ENCODE results near the gene NRXN3. TPM values are rescaled to one million over a fixed set of nuclear protein-coding genes. Genes with fewer than 3 reads are reported as not detected.

Gene NRXN3
- total RNA-seq, 1 donor from 2014 or later = 18.0 TPM

GRCh38 chr14:78933948-78934524 lies 763.9 kb downstream of the NRXN3 start:
- peaks cover 1% of the 10 kb centered on the region for H3K36me3 Mint-ChIP-seq (ENCODE audit: low read depth, unreplicated experiment)
- DNase-seq (ENCODE audit: low read depth) (peak; percentile 14), FAIRE-seq (no peak)
- no peak overlapping the region for H3K27ac Mint-ChIP-seq (ENCODE audit: unreplicated experiment)
- H3K4me1 ChIP-seq (ENCODE audit: insufficient read depth, low read length) = no peaks in the 10 kb centered on the region
- H3K79me2 ChIP-seq (ENCODE audit: insufficient read depth, low read length) = no peaks in the 10 kb centered on the region
- H3K27me3 Mint-ChIP-seq (ENCODE audit: low read depth, unreplicated experiment) = no peaks in the 10 kb centered on the region
- H4K20me1 ChIP-seq (ENCODE audit: insufficient read depth, low read length) = no peaks in the 10 kb centered on the region
- no peaks in the 10 kb centered on the region for H3K27me3 ChIP-seq (ENCODE audit: insufficient read depth, low read length)
- TF ChIP-seq EZH2 (IDR thresholded peaks at IDR 0.05; ENCODE audit: insufficient read depth, low read length) = no peak
- peak; percentile 61 for TF ChIP-seq CTCF (IDR thresholded peaks at IDR 0.05; ENCODE audit: insufficient read depth, low read depth, low read length)
- H3K4me2 ChIP-seq (ENCODE audit: low read length) = no peak overlapping the region
- no peaks in the 10 kb centered on the region for H3K36me3 ChIP-seq (ENCODE audit: insufficient read depth, low read length)
- H3K9me3 ChIP-seq (ENCODE audit: insufficient read depth, low read depth, low read length) = no peaks in the 10 kb centered on the region
- no peak overlapping the region for H3K27ac ChIP-seq (ENCODE audit: low read depth, low read length)
- no peak overlapping the region for H3K9ac ChIP-seq (ENCODE audit: low read length)
- H3K4me1 Mint-ChIP-seq (ENCODE audit: low read depth, unreplicated experiment) = no peaks in the 10 kb centered on the region
- no peak overlapping the region for H2AFZ ChIP-seq (ENCODE audit: low read depth, low read length)
- H3K4me3 Mint-ChIP-seq (ENCODE audit: unreplicated experiment) = no peak overlapping the region
- no peak overlapping the region for H3K4me3 ChIP-seq (ENCODE audit: insufficient read depth, low read depth, low read length)
- H3K9me3 Mint-ChIP-seq (ENCODE audit: unreplicated experiment) = peaks cover 2% of the 10 kb centered on the region

- TF ChIP-seq EZH2 (IDR thresholded peaks at IDR 0.05; ENCODE audit: insufficient read depth, low read length) (no peak), CTCF (IDR thresholded peaks at IDR 0.05; ENCODE audit: insufficient read depth, low read depth, low read length) (no peak)
- H3K36me3 ChIP-seq (ENCODE audit: insufficient read depth, low read length) = no peaks in the 10 kb centered on the region
- no peaks in the 10 kb centered on the region for H3K9me3 ChIP-seq (ENCODE audit: insufficient read depth, low read depth, low read length)
- no peak overlapping the region for H2AFZ ChIP-seq (ENCODE audit: low read depth, low read length)
- H3K4me1 ChIP-seq (ENCODE audit: insufficient read depth, low read length) = peaks cover 11% of the 10 kb centered on the region
- H3K27ac ChIP-seq (ENCODE audit: low read depth, low read length) = no peak overlapping the region
- FAIRE-seq (no peak), DNase-seq (ENCODE audit: low read depth) (no peak)
- no peaks in the 10 kb centered on the region for H3K36me3 Mint-ChIP-seq (ENCODE audit: low read depth, unreplicated experiment)
- peaks cover 5% of the 10 kb centered on the region for H3K27me3 Mint-ChIP-seq (ENCODE audit: low read depth, unreplicated experiment)
- peaks cover 18% of the 10 kb centered on the region for H3K4me1 Mint-ChIP-seq (ENCODE audit: low read depth, unreplicated experiment)
- no peak overlapping the region for H3K27ac Mint-ChIP-seq (ENCODE audit: unreplicated experiment)
- H3K9me3 Mint-ChIP-seq (ENCODE audit: unreplicated experiment) = no peaks in the 10 kb centered on the region
- no peak overlapping the region for H3K4me3 ChIP-seq (ENCODE audit: insufficient read depth, low read depth, low read length)
- H4K20me1 ChIP-seq (ENCODE audit: insufficient read depth, low read length) = no peaks in the 10 kb centered on the region
- H3K4me2 ChIP-seq (ENCODE audit: low read length) = no peak overlapping the region
- H3K79me2 ChIP-seq (ENCODE audit: insufficient read depth, low read length) = no peaks in the 10 kb centered on the region
- no peaks in the 10 kb centered on the region for H3K27me3 ChIP-seq (ENCODE audit: insufficient read depth, low read length)
- no peak overlapping the region for H3K4me3 Mint-ChIP-seq (ENCODE audit: unreplicated experiment)
- no peak overlapping the region for H3K9ac ChIP-seq (ENCODE audit: low read length)
Observed at GRCh38 chr14:78946949-78947348, 776.8 kb downstream of the NRXN3 start.

- H3K4me1 Mint-ChIP-seq (ENCODE audit: low read depth, unreplicated experiment) = peaks cover 18% of the 10 kb centered on the region
- H2AFZ ChIP-seq (ENCODE audit: low read depth, low read length) = no peak overlapping the region
- peaks cover 11% of the 10 kb centered on the region for H3K4me1 ChIP-seq (ENCODE audit: insufficient read depth, low read length)
- H3K27me3 ChIP-seq (ENCODE audit: insufficient read depth, low read length) = no peaks in the 10 kb centered on the region
- H3K27me3 Mint-ChIP-seq (ENCODE audit: low read depth, unreplicated experiment) = peaks cover 5% of the 10 kb centered on the region
- H3K4me3 ChIP-seq (ENCODE audit: insufficient read depth, low read depth, low read length) = no peak overlapping the region
- no peaks in the 10 kb centered on the region for H3K9me3 ChIP-seq (ENCODE audit: insufficient read depth, low read depth, low read length)
- H3K9ac ChIP-seq (ENCODE audit: low read length) = no peak overlapping the region
- H3K27ac ChIP-seq (ENCODE audit: low read depth, low read length) = no peak overlapping the region
- no peaks in the 10 kb centered on the region for H3K79me2 ChIP-seq (ENCODE audit: insufficient read depth, low read length)
- H3K27ac Mint-ChIP-seq (ENCODE audit: unreplicated experiment) = no peak overlapping the region
- H4K20me1 ChIP-seq (ENCODE audit: insufficient read depth, low read length) = no peaks in the 10 kb centered on the region
- no peaks in the 10 kb centered on the region for H3K36me3 Mint-ChIP-seq (ENCODE audit: low read depth, unreplicated experiment)
- no peak overlapping the region for H3K4me3 Mint-ChIP-seq (ENCODE audit: unreplicated experiment)
- no peak overlapping the region for H3K4me2 ChIP-seq (ENCODE audit: low read length)
- TF ChIP-seq EZH2 (IDR thresholded peaks at IDR 0.05; ENCODE audit: insufficient read depth, low read length) = no peak
- TF ChIP-seq CTCF (IDR thresholded peaks at IDR 0.05; ENCODE audit: insufficient read depth, low read depth, low read length) = no peak
- H3K9me3 Mint-ChIP-seq (ENCODE audit: unreplicated experiment) = no peaks in the 10 kb centered on the region
- no peak for FAIRE-seq
- DNase-seq (ENCODE audit: low read depth) = no peak
- no peaks in the 10 kb centered on the region for H3K36me3 ChIP-seq (ENCODE audit: insufficient read depth, low read length)
Observed at GRCh38 chr14:78947681-78948080, 777.5 kb downstream of the NRXN3 start.

Measured in astrocyte (in vitro differentiated cells and primary cell).